Activated T-cell treated with anti-CD3 and anti-CD28 coated beads, Interleukin-2, amount 50 U/mL, for 1 hour (primary cell): ENCODE data around the gene STARD3.

Experiments used
- DNase-seq: peaks from one replicate; pipeline ENCODE4 v3.0.0-alpha.2; 2020

STARD3 gene

GRCh38 chr17:39639043-39639442 lies 2.1 kb downstream of the STARD3 start:
- no peak for DNase-seq

DNA sequence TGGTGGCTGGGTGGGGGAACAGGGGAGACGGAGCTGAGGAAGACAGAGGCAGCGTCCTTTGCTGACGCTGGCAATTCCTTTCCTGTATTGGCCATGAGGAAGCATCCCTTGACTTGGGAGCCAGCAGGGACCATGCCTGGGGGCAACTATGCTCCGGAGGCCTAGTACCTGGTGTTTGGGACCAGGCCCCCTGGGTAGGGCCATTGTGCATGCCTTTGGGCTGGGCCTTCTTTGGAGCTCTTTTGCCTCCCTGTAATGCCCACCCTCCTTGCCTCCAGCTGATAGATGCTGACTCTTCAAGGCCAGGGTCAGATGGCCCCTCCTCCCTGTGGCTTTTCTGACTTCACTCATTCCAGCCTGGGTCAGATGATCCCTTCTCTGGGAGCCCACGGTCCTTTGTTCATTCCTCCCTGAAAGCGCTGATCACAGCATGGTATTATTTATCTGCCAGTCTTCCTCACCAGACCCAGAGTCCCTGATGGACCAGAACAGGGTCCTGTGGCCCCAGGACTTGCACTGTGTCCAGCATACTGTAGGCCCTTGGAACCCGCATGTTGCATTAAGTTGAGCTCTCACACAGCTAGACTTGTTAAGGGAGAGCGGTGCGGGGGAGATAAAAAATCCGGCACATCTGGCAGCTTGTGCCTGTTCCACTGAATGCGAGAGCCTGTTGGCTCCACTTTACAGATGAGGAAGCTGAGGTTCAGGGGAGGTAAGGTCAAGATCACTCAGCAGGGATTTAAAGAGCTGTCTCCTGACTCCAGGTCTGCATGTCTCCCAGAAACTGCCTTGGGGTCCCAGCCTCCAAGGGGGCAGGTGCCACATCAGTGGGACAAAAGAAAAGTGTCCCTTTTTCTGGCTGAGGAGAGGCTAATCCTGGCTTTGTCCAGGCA lies 2.9 kb downstream of the STARD3 start:
- no peak for DNase-seq

GRCh38 chr17:39640591-39641031 lies 3.7 kb downstream of the STARD3 start:
- DNase-seq: no peak

DNA sequence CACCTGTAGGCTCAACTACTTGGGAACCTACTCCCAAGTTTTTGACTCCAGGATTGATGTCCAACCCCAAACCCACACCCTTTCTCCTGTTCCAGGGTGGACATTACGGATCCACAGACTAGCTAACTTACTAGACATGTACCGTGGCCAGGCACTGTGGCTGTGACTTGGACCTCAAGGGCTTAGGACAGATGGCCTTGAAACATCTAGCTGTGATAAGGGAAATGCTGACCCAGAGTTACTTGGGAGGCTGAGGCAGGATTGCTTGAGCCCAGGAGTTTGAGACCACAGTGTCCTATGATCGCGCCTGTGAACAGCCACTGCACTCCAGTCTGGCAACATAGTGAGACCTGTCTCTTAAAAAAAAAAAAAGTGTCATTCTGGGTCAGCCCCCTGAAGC lies 4.2 kb downstream of the STARD3 start:
- no peak for DNase-seq

DNA sequence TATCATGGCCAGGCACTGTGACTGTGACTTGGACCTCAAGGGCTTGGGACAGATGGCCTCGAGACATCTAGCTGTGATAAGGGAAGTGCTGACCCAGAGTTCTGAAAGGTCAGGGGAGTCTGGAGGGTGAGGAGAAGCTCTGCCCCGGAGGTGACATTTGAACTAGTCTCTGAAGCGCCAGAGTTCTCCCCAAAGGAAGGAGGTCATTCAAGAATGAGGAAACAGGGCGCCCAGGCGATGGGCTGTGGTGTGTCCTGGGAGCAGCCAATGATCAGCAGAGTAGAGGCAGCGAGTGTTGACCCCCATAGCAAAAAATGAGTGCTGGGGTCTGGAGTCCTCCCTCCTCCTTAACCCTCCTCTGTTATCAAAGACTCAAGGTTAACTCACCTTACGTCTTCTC lies 4.9 kb downstream of the STARD3 start:
- no peak for DNase-seq

DNA sequence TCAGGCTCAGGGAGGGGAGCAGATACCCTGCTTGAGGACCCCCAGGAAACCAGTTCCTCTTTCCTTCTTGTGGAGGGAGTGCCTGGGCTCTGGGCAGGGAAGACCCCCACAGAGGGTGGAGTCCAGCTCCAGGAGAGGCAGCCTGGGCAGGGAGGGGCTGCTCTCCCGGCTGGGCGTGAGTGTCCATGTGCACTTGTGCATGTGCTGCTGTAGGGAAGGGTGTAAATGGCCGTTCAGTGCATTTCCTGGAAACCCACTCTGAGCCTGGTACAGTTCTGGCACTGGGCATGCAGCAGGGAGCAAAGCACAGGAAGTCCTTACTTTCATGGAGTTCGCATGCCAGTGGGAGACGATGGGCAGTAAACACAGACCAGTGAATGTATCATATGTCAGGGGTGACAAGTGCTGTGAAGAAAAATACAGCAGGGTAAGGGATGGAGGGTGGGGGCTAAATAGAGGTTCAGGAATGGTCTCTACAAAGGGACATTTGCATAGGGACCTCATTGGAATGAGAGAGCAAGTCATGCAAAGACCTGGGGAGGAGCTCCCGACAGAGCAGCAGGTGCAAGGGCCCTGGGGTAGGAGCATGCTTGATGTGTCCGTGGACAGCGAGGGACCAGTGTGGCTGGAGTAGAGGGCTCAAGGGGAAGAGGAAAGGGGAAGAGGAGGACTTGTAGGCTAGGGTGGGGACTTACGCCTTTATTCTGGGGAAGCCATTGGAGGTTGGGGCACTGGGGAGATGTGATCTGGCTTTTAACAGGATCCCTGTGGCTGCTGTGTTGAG lies 5.5 kb downstream of the STARD3 start:
- no peak for DNase-seq

GRCh38 chr17:39643271-39643670 lies 6.3 kb downstream of the STARD3 start:
- no peak for DNase-seq

DNA sequence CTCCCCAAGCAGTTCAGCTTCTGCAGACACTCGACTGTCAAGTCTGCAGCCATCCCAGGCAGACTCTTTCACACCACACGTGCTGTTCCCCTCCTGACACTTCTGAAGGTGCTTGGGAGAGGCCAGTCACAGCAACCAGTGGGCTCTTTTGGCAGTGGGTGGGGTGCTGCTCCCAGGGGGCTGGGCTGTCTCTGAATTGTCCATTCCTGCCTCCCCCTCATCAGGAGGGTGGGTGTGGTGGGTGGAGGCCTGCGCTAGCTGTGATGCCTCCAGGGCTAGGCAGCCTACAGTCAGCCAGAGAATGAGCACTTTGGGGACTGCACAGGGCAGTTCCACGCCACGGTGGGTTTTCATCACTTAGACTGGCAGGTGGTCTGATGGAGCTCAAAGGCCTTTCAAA lies 10.3 kb downstream of the STARD3 start:
- no peak for DNase-seq

DNA sequence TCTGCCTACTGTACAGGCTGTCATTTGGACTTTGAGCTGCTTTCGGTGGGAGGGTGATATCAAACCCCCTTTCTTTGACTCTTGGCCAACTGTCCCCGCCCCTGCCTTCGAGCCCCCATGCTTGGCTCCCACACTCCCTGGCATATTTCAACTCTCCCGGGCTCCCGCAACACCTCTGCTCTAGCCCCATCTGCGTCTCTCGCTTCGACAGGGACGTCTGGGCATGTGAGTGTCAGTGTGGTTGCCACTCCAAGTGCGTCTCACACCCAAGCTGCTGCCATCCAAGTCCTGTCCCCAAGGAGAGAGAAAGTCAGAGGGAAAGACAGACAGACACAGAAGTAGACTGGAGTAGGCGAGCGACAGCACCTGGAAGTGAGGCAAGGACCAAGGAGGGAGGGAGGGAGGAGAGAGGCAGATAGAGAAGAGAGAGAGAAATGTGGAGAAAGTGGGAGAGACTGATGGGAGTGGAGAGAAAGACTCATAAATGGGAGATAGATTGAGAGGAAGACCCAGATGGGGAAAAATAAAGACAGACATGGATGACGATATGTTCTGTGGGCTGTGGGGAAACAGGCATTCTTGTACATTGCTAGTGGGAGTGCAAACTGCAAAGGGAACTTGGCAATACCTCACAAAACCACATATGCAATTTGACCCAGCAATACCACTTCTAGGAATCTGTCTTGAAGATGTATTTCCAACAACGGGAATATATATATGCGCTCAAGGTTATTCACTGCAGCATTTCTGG lies 11.8 kb downstream of the STARD3 start:
- no peak for DNase-seq

GRCh38 chr17:39650121-39650579 lies 13.2 kb downstream of the STARD3 start:
- DNase-seq: no peak

- DNase-seq: no peak
These were observed 15.1 kb downstream of the STARD3 start for GRCh38 chr17:39651923-39652586.

DNA sequence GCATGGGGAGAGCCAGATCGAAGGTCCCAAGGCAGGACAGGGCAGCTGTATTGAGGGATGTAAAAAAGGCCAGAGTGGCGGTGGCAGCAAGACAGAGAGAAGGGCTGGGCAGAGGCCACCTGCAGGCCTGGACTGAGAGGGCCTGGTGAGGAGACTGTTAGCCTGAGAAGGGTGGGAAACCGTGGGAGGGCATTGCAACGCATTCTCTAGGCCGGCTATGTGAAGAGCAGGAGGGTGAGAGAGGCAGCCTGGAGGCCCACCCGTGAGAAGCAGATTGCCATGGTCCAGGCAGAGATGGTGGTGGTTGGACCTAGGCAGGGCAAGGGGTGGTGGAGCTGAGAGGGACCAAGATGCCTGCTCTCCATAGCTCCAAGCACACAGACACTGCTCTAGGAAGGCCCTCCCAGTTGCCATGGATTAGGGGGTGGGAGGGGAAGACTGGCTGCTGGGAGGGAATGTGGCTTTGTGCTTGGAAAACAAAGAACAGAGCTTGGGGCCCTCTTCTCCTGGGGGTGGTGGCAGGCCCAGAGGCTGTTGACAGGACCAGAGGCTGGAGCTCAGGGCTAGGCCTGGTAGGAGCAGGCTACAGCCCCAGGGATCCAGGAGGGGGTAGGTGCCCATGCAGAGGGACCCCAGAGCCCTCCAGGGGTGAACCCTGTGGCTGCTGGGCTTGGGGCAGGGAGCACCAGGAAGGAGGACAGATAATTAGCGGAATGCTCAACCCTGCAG lies 15.8 kb downstream of the STARD3 start:
- DNase-seq: no peak

GRCh38 chr17:39653316-39653661 lies 16.3 kb downstream of the STARD3 start:
- DNase-seq: no peak

GRCh38 chr17:39653662-39654331 lies 16.9 kb downstream of the STARD3 start:
- peak; percentile 80 for DNase-seq

GRCh38 chr17:39655105-39655504 lies 18.2 kb downstream of the STARD3 start:
- DNase-seq: no peak

GRCh38 chr17:39658346-39658745 lies 21.4 kb downstream of the STARD3 start:
- DNase-seq: no peak

DNA sequence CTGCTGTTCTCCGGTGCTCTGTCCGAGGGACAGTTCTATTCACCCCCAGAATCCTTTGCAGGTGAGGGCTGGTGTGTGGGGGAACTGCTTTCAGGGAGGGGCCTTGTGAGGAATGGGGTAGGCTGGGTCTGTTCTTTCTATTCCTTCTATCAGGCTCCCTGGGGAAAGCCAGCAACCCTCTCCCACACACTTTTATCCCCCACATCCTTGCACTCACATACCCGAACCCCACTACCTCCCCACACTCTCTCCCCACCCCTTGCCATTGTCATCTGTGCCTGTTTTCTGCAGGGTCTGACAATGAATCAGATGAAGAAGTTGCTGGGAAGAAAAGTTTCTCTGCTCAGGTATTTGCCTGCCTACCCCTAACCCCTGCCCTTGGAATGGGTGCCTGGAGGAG lies 21.8 kb downstream of the STARD3 start:
- no peak for DNase-seq

DNA sequence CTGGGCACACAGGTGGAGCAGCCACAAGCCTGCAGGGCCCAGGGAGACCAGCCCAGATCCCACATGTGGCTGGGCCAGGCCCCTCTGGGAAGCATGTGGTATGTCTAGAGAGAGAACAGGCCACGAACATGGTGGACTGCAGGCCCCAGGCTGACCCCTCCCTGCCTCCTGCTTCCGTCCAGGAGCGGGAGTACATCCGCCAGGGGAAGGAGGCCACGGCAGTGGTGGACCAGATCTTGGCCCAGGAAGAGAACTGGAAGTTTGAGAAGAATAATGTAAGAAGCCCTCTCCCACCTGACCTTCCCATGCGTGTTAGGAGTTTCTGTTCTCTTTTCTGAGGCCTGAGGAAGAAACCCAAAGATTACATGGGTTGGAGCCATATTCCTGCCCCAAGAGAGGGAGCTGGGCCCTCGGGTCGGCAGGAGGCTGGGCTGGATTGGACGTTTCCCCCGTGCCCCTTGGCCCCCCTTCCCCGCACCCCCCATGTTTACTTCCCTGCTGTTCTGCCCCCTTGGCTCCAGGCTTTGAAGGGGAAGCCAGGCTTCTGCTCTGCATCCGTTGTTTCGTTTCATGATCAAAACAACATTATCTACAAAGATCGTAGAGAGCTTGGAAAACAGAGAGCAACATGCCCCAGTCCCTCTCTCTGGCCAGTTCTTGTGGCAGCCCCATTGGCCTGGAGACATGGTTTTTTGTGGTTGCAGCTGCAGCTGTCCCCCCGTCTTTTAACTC lies 22.5 kb downstream of the STARD3 start:
- DNase-seq: no peak

GRCh38 chr17:39660011-39660360 lies 23.0 kb downstream of the STARD3 start:
- DNase-seq: no peak
